ENCODE data around the gene PAPOLA. TPM values are rescaled to one million over a fixed set of nuclear protein-coding genes. Genes with fewer than 3 reads are reported as not detected.

The PAPOLA gene
- total and polyA plus RNA-seq, 2 experiments from 2014 or later, result 198 to 237 TPM

DNA sequence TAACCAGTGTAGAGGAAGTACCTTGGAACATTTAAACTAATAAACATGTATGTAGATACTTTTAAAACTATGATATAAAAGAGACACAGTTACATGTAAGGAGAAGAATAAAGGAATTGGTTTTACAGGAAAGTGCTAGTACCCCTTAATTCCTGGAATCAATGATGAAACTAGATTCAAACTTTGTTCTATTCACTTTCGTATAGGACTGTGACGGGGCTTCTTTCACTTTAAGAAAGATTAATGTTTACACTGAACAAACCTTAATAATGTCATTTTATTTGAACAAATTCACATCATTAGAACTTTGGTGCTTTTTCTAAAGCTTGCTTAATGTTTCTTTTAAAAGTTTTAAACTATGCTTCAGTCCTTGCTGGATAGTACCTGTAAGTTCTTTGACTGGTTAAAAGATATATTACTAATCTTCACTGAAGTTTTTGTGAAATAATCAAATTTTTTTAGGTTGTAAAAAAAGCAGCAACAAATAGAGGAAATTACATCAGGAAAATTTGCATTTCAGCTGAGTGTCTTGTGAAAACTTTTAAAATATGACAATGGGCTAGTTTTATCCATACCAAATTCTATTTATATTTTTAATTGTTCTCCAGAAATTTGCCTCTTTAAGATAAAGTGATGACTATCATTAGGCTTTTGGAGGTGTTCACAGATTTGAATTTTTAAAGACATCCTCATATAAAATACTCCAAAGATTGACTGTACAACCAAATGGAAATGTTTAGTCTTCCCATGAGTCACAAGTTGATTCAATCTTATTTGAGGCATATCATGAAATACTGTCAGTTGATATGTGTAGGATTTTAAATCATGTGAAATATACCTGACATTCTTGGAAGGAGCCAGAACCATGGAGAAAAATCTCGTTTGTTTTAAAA is 36.2 kb downstream of the PAPOLA start:
- Histone ChIP-seq H3K4me1 (ENCODE audit: insufficient read depth) (no peaks in the 10 kb centered on the region), H3K4me2 (no peak overlapping the region), H3F3A (replicated peaks; ENCODE audit: low read depth) (no peaks in the 10 kb centered on the region), H3K79me2 (replicated peaks; ENCODE audit: insufficient read depth) (no peaks in the 10 kb centered on the region), H3K36me3 (ENCODE audit: insufficient read depth) (no peaks in the 10 kb centered on the region; the same call in 1 of the 2 replicates), H3K27me3 (ENCODE audit: insufficient read depth) (no peaks in the 10 kb centered on the region), H3K9me2 (ENCODE audit: insufficient read depth) (no peaks in the 10 kb centered on the region), H3K27ac (ENCODE audit: low read depth) (peak overlapping the region; percentile 29; the same call in 1 of the 2 replicates), H3K4me3 (no peak overlapping the region), H4K20me1 (replicated peaks; ENCODE audit: insufficient read depth) (no peaks in the 10 kb centered on the region; the same call in 1 of the 2 replicates), H2AFZ (no peak overlapping the region)
- H3K36me3 Mint-ChIP-seq (ENCODE audit: low read depth), result peaks cover 10% of the 10 kb centered on the region; the same call in 2 of the 3 replicates
- DNase-seq (ENCODE audit: low spot score) (no peak), ATAC-seq (no peak)
- H3K27ac Mint-ChIP-seq, result peak overlapping the region; percentile 80
- no peaks in the 10 kb centered on the region for H3K9me3 Mint-ChIP-seq
- no peak overlapping the region for H3K4me3 Mint-ChIP-seq
- peaks cover 5% of the 10 kb centered on the region; the same call in 2 of the 3 replicates for H3K4me1 Mint-ChIP-seq
- H3K27me3 Mint-ChIP-seq (ENCODE audit: insufficient read depth, low read depth, poor library complexity), result peaks cover 1% of the 10 kb centered on the region
- TF ChIP-seq POLR2AphosphoS5 (IDR thresholded peaks at IDR 0.05; ENCODE audit: low read depth) (no peak), EZH2phosphoT487 (IDR thresholded peaks at IDR 0.05; ENCODE audit: unreplicated experiment) (no peak), NANOG (IDR thresholded peaks at IDR 0.05; ENCODE audit: borderline replicate concordance) (no peak), JUNB (IDR thresholded peaks at IDR 0.05; ENCODE audit: unreplicated experiment) (no peak), CREB1 (CRISPR knock-in tag; IDR thresholded peaks at IDR 0.05; ENCODE audit: low read depth) (no peak), ZNF114 (CRISPR knock-in tag; IDR thresholded peaks at IDR 0.05) (no peak), STAT1 (IDR thresholded peaks at IDR 0.05; ENCODE audit: unreplicated experiment) (no peak), EZH2 (IDR thresholded peaks at IDR 0.05; ENCODE audit: low read depth, unreplicated experiment) (no peak), ZNF331 (CRISPR knock-in tag; IDR thresholded peaks at IDR 0.05; ENCODE audit: low read depth) (no peak)
- TF ChIP-seq, protein P1, sequence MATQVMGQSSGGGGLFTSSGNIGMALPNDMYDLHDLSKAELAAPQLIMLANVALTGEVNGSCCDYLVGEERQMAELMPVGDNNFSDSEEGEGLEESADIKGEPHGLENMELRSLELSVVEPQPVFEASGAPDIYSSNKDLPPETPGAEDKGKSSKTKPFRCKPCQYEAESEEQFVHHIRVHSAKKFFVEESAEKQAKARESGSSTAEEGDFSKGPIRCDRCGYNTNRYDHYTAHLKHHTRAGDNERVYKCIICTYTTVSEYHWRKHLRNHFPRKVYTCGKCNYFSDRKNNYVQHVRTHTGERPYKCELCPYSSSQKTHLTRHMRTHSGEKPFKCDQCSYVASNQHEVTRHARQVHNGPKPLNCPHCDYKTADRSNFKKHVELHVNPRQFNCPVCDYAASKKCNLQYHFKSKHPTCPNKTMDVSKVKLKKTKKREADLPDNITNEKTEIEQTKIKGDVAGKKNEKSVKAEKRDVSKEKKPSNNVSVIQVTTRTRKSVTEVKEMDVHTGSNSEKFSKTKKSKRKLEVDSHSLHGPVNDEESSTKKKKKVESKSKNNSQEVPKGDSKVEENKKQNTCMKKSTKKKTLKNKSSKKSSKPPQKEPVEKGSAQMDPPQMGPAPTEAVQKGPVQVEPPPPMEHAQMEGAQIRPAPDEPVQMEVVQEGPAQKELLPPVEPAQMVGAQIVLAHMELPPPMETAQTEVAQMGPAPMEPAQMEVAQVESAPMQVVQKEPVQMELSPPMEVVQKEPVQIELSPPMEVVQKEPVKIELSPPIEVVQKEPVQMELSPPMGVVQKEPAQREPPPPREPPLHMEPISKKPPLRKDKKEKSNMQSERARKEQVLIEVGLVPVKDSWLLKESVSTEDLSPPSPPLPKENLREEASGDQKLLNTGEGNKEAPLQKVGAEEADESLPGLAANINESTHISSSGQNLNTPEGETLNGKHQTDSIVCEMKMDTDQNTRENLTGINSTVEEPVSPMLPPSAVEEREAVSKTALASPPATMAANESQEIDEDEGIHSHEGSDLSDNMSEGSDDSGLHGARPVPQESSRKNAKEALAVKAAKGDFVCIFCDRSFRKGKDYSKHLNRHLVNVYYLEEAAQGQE (IDR thresholded peaks at IDR 0.05; ENCODE audit: unreplicated experiment), result no peak
- TF ChIP-seq, protein P2, sequence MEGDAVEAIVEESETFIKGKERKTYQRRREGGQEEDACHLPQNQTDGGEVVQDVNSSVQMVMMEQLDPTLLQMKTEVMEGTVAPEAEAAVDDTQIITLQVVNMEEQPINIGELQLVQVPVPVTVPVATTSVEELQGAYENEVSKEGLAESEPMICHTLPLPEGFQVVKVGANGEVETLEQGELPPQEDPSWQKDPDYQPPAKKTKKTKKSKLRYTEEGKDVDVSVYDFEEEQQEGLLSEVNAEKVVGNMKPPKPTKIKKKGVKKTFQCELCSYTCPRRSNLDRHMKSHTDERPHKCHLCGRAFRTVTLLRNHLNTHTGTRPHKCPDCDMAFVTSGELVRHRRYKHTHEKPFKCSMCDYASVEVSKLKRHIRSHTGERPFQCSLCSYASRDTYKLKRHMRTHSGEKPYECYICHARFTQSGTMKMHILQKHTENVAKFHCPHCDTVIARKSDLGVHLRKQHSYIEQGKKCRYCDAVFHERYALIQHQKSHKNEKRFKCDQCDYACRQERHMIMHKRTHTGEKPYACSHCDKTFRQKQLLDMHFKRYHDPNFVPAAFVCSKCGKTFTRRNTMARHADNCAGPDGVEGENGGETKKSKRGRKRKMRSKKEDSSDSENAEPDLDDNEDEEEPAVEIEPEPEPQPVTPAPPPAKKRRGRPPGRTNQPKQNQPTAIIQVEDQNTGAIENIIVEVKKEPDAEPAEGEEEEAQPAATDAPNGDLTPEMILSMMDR (conservative IDR thresholded peaks at IDR 0.05; ENCODE audit: low read depth in 2 of 2), result no peak
- TF ChIP-seq, protein P3, sequence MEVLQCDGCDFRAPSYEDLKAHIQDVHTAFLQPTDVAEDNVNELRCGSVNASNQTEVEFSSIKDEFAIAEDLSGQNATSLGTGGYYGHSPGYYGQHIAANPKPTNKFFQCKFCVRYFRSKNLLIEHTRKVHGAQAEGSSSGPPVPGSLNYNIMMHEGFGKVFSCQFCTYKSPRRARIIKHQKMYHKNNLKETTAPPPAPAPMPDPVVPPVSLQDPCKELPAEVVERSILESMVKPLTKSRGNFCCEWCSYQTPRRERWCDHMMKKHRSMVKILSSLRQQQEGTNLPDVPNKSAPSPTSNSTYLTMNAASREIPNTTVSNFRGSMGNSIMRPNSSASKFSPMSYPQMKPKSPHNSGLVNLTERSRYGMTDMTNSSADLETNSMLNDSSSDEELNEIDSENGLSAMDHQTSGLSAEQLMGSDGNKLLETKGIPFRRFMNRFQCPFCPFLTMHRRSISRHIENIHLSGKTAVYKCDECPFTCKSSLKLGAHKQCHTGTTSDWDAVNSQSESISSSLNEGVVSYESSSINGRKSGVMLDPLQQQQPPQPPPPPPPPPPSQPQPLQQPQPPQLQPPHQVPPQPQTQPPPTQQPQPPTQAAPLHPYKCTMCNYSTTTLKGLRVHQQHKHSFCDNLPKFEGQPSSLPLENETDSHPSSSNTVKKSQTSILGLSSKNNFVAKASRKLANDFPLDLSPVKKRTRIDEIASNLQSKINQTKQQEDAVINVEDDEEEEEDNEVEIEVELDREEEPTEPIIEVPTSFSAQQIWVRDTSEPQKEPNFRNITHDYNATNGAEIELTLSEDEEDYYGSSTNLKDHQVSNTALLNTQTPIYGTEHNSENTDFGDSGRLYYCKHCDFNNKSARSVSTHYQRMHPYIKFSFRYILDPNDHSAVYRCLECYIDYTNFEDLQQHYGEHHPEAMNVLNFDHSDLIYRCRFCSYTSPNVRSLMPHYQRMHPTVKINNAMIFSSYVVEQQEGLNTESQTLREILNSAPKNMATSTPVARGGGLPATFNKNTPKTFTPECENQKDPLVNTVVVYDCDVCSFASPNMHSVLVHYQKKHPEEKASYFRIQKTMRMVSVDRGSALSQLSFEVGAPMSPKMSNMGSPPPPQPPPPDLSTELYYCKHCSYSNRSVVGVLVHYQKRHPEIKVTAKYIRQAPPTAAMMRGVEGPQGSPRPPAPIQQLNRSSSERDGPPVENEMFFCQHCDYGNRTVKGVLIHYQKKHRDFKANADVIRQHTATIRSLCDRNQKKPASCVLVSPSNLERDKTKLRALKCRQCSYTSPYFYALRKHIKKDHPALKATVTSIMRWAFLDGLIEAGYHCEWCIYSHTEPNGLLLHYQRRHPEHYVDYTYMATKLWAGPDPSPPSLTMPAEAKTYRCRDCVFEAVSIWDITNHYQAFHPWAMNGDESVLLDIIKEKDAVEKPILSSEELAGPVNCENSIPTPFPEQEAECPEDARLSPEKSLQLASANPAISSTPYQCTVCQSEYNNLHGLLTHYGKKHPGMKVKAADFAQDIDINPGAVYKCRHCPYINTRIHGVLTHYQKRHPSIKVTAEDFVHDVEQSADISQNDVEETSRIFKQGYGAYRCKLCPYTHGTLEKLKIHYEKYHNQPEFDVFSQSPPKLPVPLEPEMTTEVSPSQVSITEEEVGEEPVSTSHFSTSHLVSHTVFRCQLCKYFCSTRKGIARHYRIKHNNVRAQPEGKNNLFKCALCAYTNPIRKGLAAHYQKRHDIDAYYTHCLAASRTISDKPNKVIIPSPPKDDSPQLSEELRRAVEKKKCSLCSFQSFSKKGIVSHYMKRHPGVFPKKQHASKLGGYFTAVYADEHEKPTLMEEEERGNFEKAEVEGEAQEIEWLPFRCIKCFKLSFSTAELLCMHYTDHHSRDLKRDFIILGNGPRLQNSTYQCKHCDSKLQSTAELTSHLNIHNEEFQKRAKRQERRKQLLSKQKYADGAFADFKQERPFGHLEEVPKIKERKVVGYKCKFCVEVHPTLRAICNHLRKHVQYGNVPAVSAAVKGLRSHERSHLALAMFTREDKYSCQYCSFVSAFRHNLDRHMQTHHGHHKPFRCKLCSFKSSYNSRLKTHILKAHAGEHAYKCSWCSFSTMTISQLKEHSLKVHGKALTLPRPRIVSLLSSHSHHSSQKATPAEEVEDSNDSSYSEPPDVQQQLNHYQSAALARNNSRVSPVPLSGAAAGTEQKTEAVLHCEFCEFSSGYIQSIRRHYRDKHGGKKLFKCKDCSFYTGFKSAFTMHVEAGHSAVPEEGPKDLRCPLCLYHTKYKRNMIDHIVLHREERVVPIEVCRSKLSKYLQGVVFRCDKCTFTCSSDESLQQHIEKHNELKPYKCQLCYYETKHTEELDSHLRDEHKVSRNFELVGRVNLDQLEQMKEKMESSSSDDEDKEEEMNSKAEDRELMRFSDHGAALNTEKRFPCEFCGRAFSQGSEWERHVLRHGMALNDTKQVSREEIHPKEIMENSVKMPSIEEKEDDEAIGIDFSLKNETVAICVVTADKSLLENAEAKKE (CRISPR knock-in tag; IDR thresholded peaks at IDR 0.05), result no peak
- TF ChIP-seq, protein P4, sequence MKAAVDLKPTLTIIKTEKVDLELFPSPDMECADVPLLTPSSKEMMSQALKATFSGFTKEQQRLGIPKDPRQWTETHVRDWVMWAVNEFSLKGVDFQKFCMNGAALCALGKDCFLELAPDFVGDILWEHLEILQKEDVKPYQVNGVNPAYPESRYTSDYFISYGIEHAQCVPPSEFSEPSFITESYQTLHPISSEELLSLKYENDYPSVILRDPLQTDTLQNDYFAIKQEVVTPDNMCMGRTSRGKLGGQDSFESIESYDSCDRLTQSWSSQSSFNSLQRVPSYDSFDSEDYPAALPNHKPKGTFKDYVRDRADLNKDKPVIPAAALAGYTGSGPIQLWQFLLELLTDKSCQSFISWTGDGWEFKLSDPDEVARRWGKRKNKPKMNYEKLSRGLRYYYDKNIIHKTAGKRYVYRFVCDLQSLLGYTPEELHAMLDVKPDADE (IDR thresholded peaks at IDR 0.05), result no peak

All from GM23338 (cell line).